HepG2 (cell line): ENCODE measurements around the gene G6PC2. TPM values are rescaled to one million over a fixed set of nuclear protein-coding genes. Genes with fewer than 3 reads are reported as not detected.

Source experiments
- ATAC-seq: fragments of 200-7000 bp; cut with Tn5 transposase; 3 replicates; pipeline ENCODE4 v1.9.1; 2020; ENCODE audit warnings: mild to moderate bottlenecking, moderate library complexity
- BruUV-seq: library from RNA; stranded (reverse); fragments of 400-500 nt; replicated peaks from 2 replicates; lab custom pipeline; 2021; lab: Mats Ljungman, UMichigan
- CTCF ChIA-PET: fragments of 300-600 bp; formaldehyde crosslinking; extraction: SDS; loops from one replicate; lab custom pipeline; 2021; ENCODE audit warnings: low total read pairs, inconsistent platforms, low intra/inter-chr PET ratio; lab: Yijun Ruan, JAX
- POLR2A ChIA-PET: fragments of 350-600 bp; sonication (Branson Sonifier 250); formaldehyde crosslinking; loops from one replicate; lab custom pipeline; 2020; ENCODE audit warnings: antibody characterized with exemption, inconsistent platforms; lab: Yijun Ruan, JAX
- DNase-seq: peaks from one replicate; pipeline ENCODE4 v3.0.0-alpha.2; 2015; ENCODE audit warnings: low spot score
- FAIRE-seq: peaks from 3 replicates; lab custom pipeline; 2011; peaks lifted over from hg19 to GRCh38; lab: Jason Lieb, UNC
- H2AFZ ChIP-seq: one replicate; pipeline ENCODE4 v1.6.1; 2011; ENCODE audit warnings: low read length, inconsistent platforms
- H3K27ac ChIP-seq: fragments of 300-600 bp; 3 replicates; pipeline ENCODE4 v1.8.0; 2011; ENCODE audit warnings: mixed run types, mild to moderate bottlenecking, mixed read lengths, low read length, inconsistent platforms; ENCODE audit not compliant: insufficient read depth; ENCODE audit errors: extremely low read length
- H3K27me3 ChIP-seq, 2 experiments: fragments of 200-600 bp in 1 of 2; 2 replicates in 1 of 2; 3 replicates in 1 of 2; pipeline versions ENCODE4 v1.6.0 to v1.8.0; 2011; ENCODE audit warnings: low read length in 2 of 2, mild to moderate bottlenecking in 2 of 2, moderate library complexity in 2 of 2, inconsistent platforms in 1 of 2; ENCODE audit not compliant: insufficient read depth in 2 of 2, control insufficient read depth in 1 of 2
- H3K36me3 ChIP-seq, 2 experiments: fragments of 200-600 bp in 1 of 2; replicated peaks in 1 of 2; 2 replicates in 1 of 2; 3 replicates in 1 of 2; pipeline versions ENCODE4 v1.5.1 to v1.8.0; 2011; ENCODE audit warnings: low read length in 2 of 2, inconsistent platforms in 1 of 2; ENCODE audit not compliant: insufficient read depth in 2 of 2, control insufficient read depth in 1 of 2
- H3K4me1 ChIP-seq: 2 replicates; pipeline ENCODE4 v1.5.1; 2012; ENCODE audit warnings: low read length, inconsistent platforms; ENCODE audit not compliant: insufficient read depth
- H3K4me2 ChIP-seq: 2 replicates; pipeline ENCODE4 v1.6.0; 2011; ENCODE audit warnings: low read depth, low read length, inconsistent platforms
- H3K4me3 ChIP-seq, 3 experiments: fragments of 200-600 bp in 1 of 3; sonication (generic), shearing (Covaris generic) in 1 of 3; replicated peaks in 1 of 3; 2 replicates each; pipeline ENCODE4 v1.5.1; 2011 to 2016; ENCODE audit warnings: low read length in 3 of 3, inconsistent platforms in 2 of 3, low read depth in 2 of 3, mild to moderate bottlenecking in 2 of 3, control low read depth in 1 of 3, mixed read lengths in 1 of 3; ENCODE audit not compliant: insufficient read depth in 1 of 3
- H3K79me2 ChIP-seq: one replicate; pipeline ENCODE4 v1.6.1; 2011; ENCODE audit warnings: low read length, inconsistent platforms; ENCODE audit not compliant: insufficient read depth
- H3K9ac ChIP-seq: 2 replicates; pipeline ENCODE4 v1.6.0; 2011; ENCODE audit warnings: mild to moderate bottlenecking, low read depth, low read length, inconsistent platforms; ENCODE audit not compliant: insufficient read depth
- H3K9me3 ChIP-seq: 2 replicates; pipeline ENCODE4 v1.5.1; 2012; ENCODE audit warnings: mild to moderate bottlenecking, low read length
- H4K20me1 ChIP-seq: 2 replicates; pipeline ENCODE4 v1.6.0; 2011; ENCODE audit warnings: inconsistent platforms, mild to moderate bottlenecking, low read length, moderate library complexity; ENCODE audit not compliant: insufficient read depth
- CEBPB ChIP-seq: IDR thresholded peaks from 2 replicates; pipeline ENCODE4 v1.6.1; 2011; ENCODE audit warnings: low read depth, low read length, improper control_type of control experiment, borderline replicate concordance
- HOXD1 ChIP-seq: sonication (generic); formaldehyde crosslinking; IDR thresholded peaks from 2 replicates; pipeline ENCODE4 v1.5.0; 2020; ENCODE audit warnings: missing genetic modification reagents
- KDM2A ChIP-seq: sonication (generic); formaldehyde crosslinking; IDR thresholded peaks from 2 replicates; pipeline ENCODE4 v1.4.0; 2020; ENCODE audit warnings: low read depth, missing genetic modification reagents, borderline replicate concordance
- PHF21A ChIP-seq: sonication (generic); formaldehyde crosslinking; IDR thresholded peaks from 2 replicates; pipeline ENCODE4 v1.5.0; 2020; ENCODE audit warnings: mild to moderate bottlenecking, missing genetic modification reagents
- TCF12 ChIP-seq, 2 experiments: fragments of 450-650 bp in 1 of 2; sonication (generic) in 1 of 2; formaldehyde crosslinking in 1 of 2; IDR thresholded peaks; 2 replicates each; pipeline versions ENCODE4 v1.6.1 to v1.8.0; 2017 to 2022; ENCODE audit warnings: antibody characterized with exemption in 1 of 2, mild to moderate bottlenecking in 1 of 2, missing genetic modification reagents in 1 of 2, moderate library complexity in 1 of 2
- USF2 ChIP-seq, 2 experiments: sonication (generic) in 1 of 2; formaldehyde crosslinking in 1 of 2; IDR thresholded peaks; 2 replicates each; pipeline versions ENCODE4 v1.5.1 to v1.6.1; 2011 to 2020; ENCODE audit warnings: borderline replicate concordance in 1 of 2, low read depth in 1 of 2, low read length in 1 of 2, mild to moderate bottlenecking in 1 of 2, missing genetic modification reagents in 1 of 2, moderate library complexity in 1 of 2
- WIZ ChIP-seq: sonication (generic); formaldehyde crosslinking; IDR thresholded peaks from 2 replicates; pipeline ENCODE4 v1.5.1; 2020; ENCODE audit warnings: mild to moderate bottlenecking, missing genetic modification reagents
- XRCC5 ChIP-seq: fragments of 200-400 bp; formaldehyde crosslinking; optimal IDR thresholded peaks from 2 replicates; pipeline ENCODE3; 2017; ENCODE audit warnings: mild to moderate bottlenecking, low read length
- ZBTB7B ChIP-seq: sonication (generic); formaldehyde crosslinking; IDR thresholded peaks from 2 replicates; pipeline ENCODE4 v1.4.0; 2020; ENCODE audit warnings: missing genetic modification reagents
- ZNF101 ChIP-seq: sonication (generic); formaldehyde crosslinking; IDR thresholded peaks from 2 replicates; pipeline ENCODE4 v1.4.0; 2020; ENCODE audit warnings: mild to moderate bottlenecking, low read depth, missing genetic modification reagents, borderline replicate concordance
- ZNF282 ChIP-seq: fragments of 450-650 bp; IDR thresholded peaks from 2 replicates; pipeline ENCODE4 v1.6.1; 2018; ENCODE audit not compliant: partially characterized antibody
- ZNF639 ChIP-seq: conservative IDR thresholded peaks from 2 replicates; pipeline ENCODE4 v1.6.1; 2018; ENCODE audit warnings: missing genetic modification reagents
- ZNF768 ChIP-seq: sonication (generic); formaldehyde crosslinking; IDR thresholded peaks from 2 replicates; pipeline ENCODE4 v1.4.0; 2020; ENCODE audit warnings: missing genetic modification reagents
- ZNF784 ChIP-seq: sonication (generic); formaldehyde crosslinking; IDR thresholded peaks from 2 replicates; pipeline ENCODE4 v1.5.1; 2020; ENCODE audit warnings: missing genetic modification reagents, mild to moderate bottlenecking, borderline replicate concordance
- WGBS: methylation state at CpG from one replicate; pipeline ENCODE4 v1.1.6; 2017; ENCODE audit warnings: low lambda C conversion rate; 5-methylcytosine and 5-hydroxymethylcytosine counted together
- in situ Hi-C: cut with HindIII; loops from 2 replicates; pipeline ENCODE4 v1.10.0; 2017; ENCODE audit warnings: low pct_unique_long_range_greater_than_20kb; ENCODE audit not compliant: extremely low pct_ligation_motif_present
- intact Hi-C: fragments of 100-400 bp; cut with micrococcal nuclease; formaldehyde crosslinking; loops from one replicate; pipeline ENCODE4 v1.10.0; 2022; ENCODE audit not compliant: unreplicated experiment
- polyA plus RNA-seq, 8 experiments: library from polyadenylated mRNA; depleted of rRNA in 3 of 8; stranded (reverse) in 7 of 8; unstranded in 1 of 8; fragments of >200 nt; fragmentation: Illumina TruSeq in 4 of 8; extraction: Trizol in 4 of 8; gene quantifications; 2 replicates each; pipeline versions ENCODE4 v1.2.1 to v1.2.3, GENCODE V29; 2011 to 2016; ENCODE audit warnings: low read depth in 4 of 8, missing spikeins in 1 of 8, mixed read lengths in 1 of 8; ENCODE audit not compliant: insufficient read depth in 1 of 8
- total RNA-seq, 5 experiments: library from RNA; depleted of rRNA; stranded (reverse); fragments of >200 nt; fragmentation: Illumina TruSeq; extraction: Trizol; gene quantifications; 2 replicates each; pipeline ENCODE4 v1.2.3, GENCODE V29; 2016; ENCODE audit warnings: low read depth in 1 of 5

The G6PC2 gene
- total and polyA plus RNA-seq, 2 of the 13 experiments (the other 11 are each of a cell fraction or from before 2014, with no cell fraction given), result not detected

- Histone ChIP-seq H3K27ac (no peak overlapping the region), H3K9ac (no peak overlapping the region), H4K20me1 (no peaks in the 10 kb centered on the region), H3K4me2 (no peak overlapping the region), H3K9me3 (no peaks in the 10 kb centered on the region)
- ATAC-seq, result no peak
- in situ Hi-C loops, result no loop called here
- intact Hi-C loops, result no loop called here
- no peak for TF ChIP-seq ZNF639
- TF ChIP-seq XRCC5, result no peak
- TF ChIP-seq CEBPB, result 0 out of 2 replicates have a peak, but pooled peaks have one; percentile 14
- TF ChIP-seq, all 625 proteins: peak for 1
- H3K27me3 ChIP-seq, result peaks cover 0 to 12% of the 10 kb centered on the region in 2 experiments; a peak in 2 of 5 replicates
- H3K4me3 ChIP-seq, result no peak overlapping the region
- H3K79me2 ChIP-seq, result no peaks in the 10 kb centered on the region
- ChIA-PET CTCF (no interaction called here), POLR2A (no interaction called here)
- DNase-seq, result no peak
- no peaks in the 10 kb centered on the region for H3K4me1 ChIP-seq
- no TSS peak for BruUV-seq
- WGBS, result 36% methylated on average over 1 of the region's 1 CpG
- no peak overlapping the region for H2AFZ ChIP-seq
- no peak for FAIRE-seq
- H3K36me3 ChIP-seq, result no peaks in the 10 kb centered on the region
These were observed 38.0 kb downstream of the G6PC2 start for GRCh38 chr2:168939061-168939460.

- Histone ChIP-seq H3K4me2 (no peak overlapping the region), H4K20me1 (no peaks in the 10 kb centered on the region), H3K4me1 (no peaks in the 10 kb centered on the region), H3K36me3 (no peaks in the 10 kb centered on the region), H3K9ac (no peak overlapping the region), H3K27me3 (peaks cover 0 to 13% of the 10 kb centered on the region in 2 experiments; a peak in 2 of 5 replicates), H2AFZ (no peak overlapping the region), H3K27ac (no peak overlapping the region), H3K4me3 (no peak overlapping the region), H3K79me2 (no peaks in the 10 kb centered on the region), H3K9me3 (no peaks in the 10 kb centered on the region)
- intact Hi-C loops, result no loop called here
- no peak for TF ChIP-seq ZNF101 (CRISPR knock-in tag)
- TF ChIP-seq ZNF282, result no peak
- TF ChIP-seq PHF21A, result no peak
- TF ChIP-seq TCF12 (IDR thresholded peaks at IDR 0.05), result no peak
- no peak for TF ChIP-seq TCF12 (CRISPR knock-in tag; IDR thresholded peaks at IDR 0.05)
- no peak for TF ChIP-seq ZNF768 (CRISPR knock-in tag)
- no peak for TF ChIP-seq ZNF784
- no peak for TF ChIP-seq ZBTB7B
- TF ChIP-seq KDM2A (CRISPR knock-in tag), result no peak
- TF ChIP-seq WIZ, result no peak
- no peak for TF ChIP-seq HOXD1 (CRISPR knock-in tag)
- no peak for TF ChIP-seq USF2 (IDR thresholded peaks at IDR 0.05; ENCODE audit: low read depth, low read length)
- TF ChIP-seq USF2 (CRISPR knock-in tag; IDR thresholded peaks at IDR 0.05; ENCODE audit: borderline replicate concordance), result no peak
- POLR2A ChIA-PET, result no interaction called here
- DNase-seq (no peak), ATAC-seq (no peak), FAIRE-seq (no peak)
- CTCF ChIA-PET, result no interaction called here
- 27% methylated on average over 4 of the region's 4 CpGs for WGBS
- in situ Hi-C loops, result no loop called here
- no TSS peak for BruUV-seq
These were observed 38.8 kb downstream of the G6PC2 start for GRCh38 chr2:168939918-168940317.
